Thyroid gland (tissue), 4 donors: Measurements from ENCODE around the gene CORT.

ENCODE experiments used
- CTCF ChIP-seq, 6 experiments: fragments of 200-600 bp in 3 of 6; fragments of 450-650 bp in 3 of 6; sonication (generic) in 3 of 6; IDR thresholded peaks; one replicate each; pipeline ENCODE4 v1.5.1; 2016 to 2019; ENCODE audit warnings: antibody characterized with exemption in 6 of 6, mild to moderate bottlenecking in 2 of 6, inconsistent platforms in 1 of 6, moderate library complexity in 1 of 6
- POLR2A ChIP-seq, 2 donors: fragments of 450-650 bp; IDR thresholded peaks; one replicate each; pipeline ENCODE4 v1.6.1; 2017; ENCODE audit warnings: antibody characterized with exemption in 2 of 2, mild to moderate bottlenecking in 2 of 2, moderate library complexity in 1 of 2

GRCh38 chr1:10446790-10447422 is 2.9 kb upstream of the CORT start:
- TF ChIP-seq CTCF (IDR thresholded peaks at IDR 0.05) (no peak), POLR2A (IDR thresholded peaks at IDR 0.05) (no peak)
